H1 (cell line): ENCODE measurements around the gene ACTA2. TPM values are rescaled to one million over a fixed set of nuclear protein-coding genes. Genes with fewer than 3 reads are reported as not detected.

Source experiments
- CTCF ChIA-PET: fragments of 300-600 bp; sonication (Branson Sonifier 250); formaldehyde crosslinking; loops from one replicate; lab custom pipeline; 2021; ENCODE audit not compliant: partially characterized antibody; lab: Charles Lee
- POLR2A ChIA-PET: fragments of 300-600 bp; sonication (Branson Sonifier 250); formaldehyde crosslinking; loops from one replicate; lab custom pipeline; 2021; ENCODE audit warnings: inconsistent platforms; ENCODE audit not compliant: partially characterized antibody; lab: Charles Lee
- DNase-seq, 2 experiments: peaks; one replicate each; pipeline versions ENCODE4 v3.0.0 to v3.0.0-alpha.2; 2010 to 2022; ENCODE audit warnings: low spot score in 2 of 2, low read depth in 1 of 2, mixed read lengths in 1 of 2
- FAIRE-seq: peaks from 2 replicates; lab custom pipeline; 2011; peaks lifted over from hg19 to GRCh38; lab: Jason Lieb, UNC
- H2AFZ ChIP-seq: 2 replicates; pipeline ENCODE4 v1.8.1; 2012; ENCODE audit warnings: low read length, inconsistent platforms
- H2AK5ac ChIP-seq: 2 replicates; pipeline ENCODE4 v1.6.1; 2013; ENCODE audit warnings: low read depth, low read length
- H2BK120ac ChIP-seq: replicated peaks from 2 replicates; pipeline ENCODE3; 2013; ENCODE audit warnings: low read depth, low read length, inconsistent platforms
- H2BK12ac ChIP-seq: 2 replicates; pipeline ENCODE4 v1.6.1; 2013; ENCODE audit warnings: low read depth, low read length
- H2BK15ac ChIP-seq: 2 replicates; pipeline ENCODE4 v1.6.1; 2013; ENCODE audit warnings: low read length
- H2BK20ac ChIP-seq: 2 replicates; pipeline ENCODE4 v1.6.1; 2013; ENCODE audit warnings: low read length
- H2BK5ac ChIP-seq: 2 replicates; pipeline ENCODE4 v1.6.1; 2013; ENCODE audit warnings: low read depth, low read length
- H3K14ac ChIP-seq: 2 replicates; pipeline ENCODE4 v1.6.1; 2013; ENCODE audit warnings: inconsistent platforms; ENCODE audit not compliant: insufficient read length
- H3K18ac ChIP-seq: 2 replicates; pipeline ENCODE4 v1.6.1; 2013; ENCODE audit warnings: low read length; ENCODE audit errors: extremely low read depth
- H3K23ac ChIP-seq: 2 replicates; pipeline ENCODE4 v1.6.1; 2013; ENCODE audit warnings: inconsistent platforms; ENCODE audit not compliant: insufficient read length
- H3K23me2 ChIP-seq: 2 replicates; pipeline ENCODE4 v1.6.1; 2013; ENCODE audit warnings: low read depth, low read length
- H3K27ac ChIP-seq: 2 replicates; pipeline ENCODE4 v1.6.1; 2011; ENCODE audit warnings: low read depth, low read length, inconsistent platforms
- H3K27me3 ChIP-seq, 4 experiments: replicated peaks in 1 of 4; 1 replicate in 1 of 4; 2 replicates in 3 of 4; pipeline versions ENCODE4 v1.6.1 to v1.8.1; 2011 to 2013; ENCODE audit warnings: low read length in 3 of 4, mild to moderate bottlenecking in 3 of 4, inconsistent platforms in 2 of 4, mixed read lengths in 2 of 4, moderate library complexity in 1 of 4; ENCODE audit not compliant: control insufficient read depth in 3 of 4, insufficient read depth in 3 of 4; ENCODE audit errors: extremely low read depth in 1 of 4
- H3K36me3 ChIP-seq, 4 experiments: 2 replicates each; pipeline versions ENCODE4 v1.6.1 to v1.8.1; 2011 to 2013; ENCODE audit warnings: mild to moderate bottlenecking in 4 of 4, low read length in 3 of 4, moderate library complexity in 2 of 4, control low read depth in 1 of 4, inconsistent platforms in 1 of 4; ENCODE audit not compliant: insufficient read depth in 4 of 4, control insufficient read depth in 2 of 4
- H3K4ac ChIP-seq: replicated peaks from 2 replicates; pipeline ENCODE3; 2013; ENCODE audit warnings: low read length, low read depth, mixed read lengths, inconsistent platforms; ENCODE audit not compliant: insufficient read length
- H3K4me1 ChIP-seq, 4 experiments: replicated peaks in 1 of 4; 1 replicate in 1 of 4; 2 replicates in 3 of 4; pipeline versions ENCODE4 v1.6.1 to v1.8.1; 2011 to 2013; ENCODE audit warnings: low read length in 3 of 4, inconsistent platforms in 2 of 4, mixed read lengths in 1 of 4; ENCODE audit not compliant: insufficient read depth in 4 of 4, control insufficient read depth in 3 of 4
- H3K4me2 ChIP-seq, 2 experiments: 2 replicates each; pipeline versions ENCODE4 v1.6.1 to v1.8.1; 2011 to 2013; ENCODE audit warnings: low read depth in 2 of 2, low read length in 2 of 2, control low read depth in 1 of 2, inconsistent platforms in 1 of 2, mild to moderate bottlenecking in 1 of 2; ENCODE audit not compliant: insufficient read depth in 1 of 2
- H3K4me3 ChIP-seq, 4 experiments: fragments of 200-600, 300-600 bp in 1 of 4; sonication (generic), shearing (Covaris generic), sonication (Bioruptor Twin) in 1 of 4; 2 replicates each; pipeline versions ENCODE4 v1.5.1 to v1.8.1; 2011 to 2016; ENCODE audit warnings: low read length in 4 of 4, low read depth in 3 of 4, control low read depth in 2 of 4, inconsistent platforms in 2 of 4, mild to moderate bottlenecking in 2 of 4, mixed read lengths in 1 of 4, moderate library complexity in 1 of 4; ENCODE audit not compliant: insufficient read depth in 2 of 4; ENCODE audit errors: extremely low read depth in 1 of 4
- H3K56ac ChIP-seq: replicated peaks from 2 replicates; pipeline ENCODE3; 2013; ENCODE audit warnings: low read depth, mild to moderate bottlenecking, mixed read lengths, low read length, inconsistent platforms; ENCODE audit not compliant: insufficient read length
- H3K79me1 ChIP-seq: 2 replicates; pipeline ENCODE4 v1.6.1; 2013; ENCODE audit warnings: low read depth, low read length, control low read depth
- H3K79me2 ChIP-seq, 2 experiments: 2 replicates each; pipeline versions ENCODE4 v1.6.1 to v1.8.1; 2012 to 2013; ENCODE audit warnings: low read length in 2 of 2, mild to moderate bottlenecking in 2 of 2, inconsistent platforms in 1 of 2; ENCODE audit not compliant: insufficient read depth in 2 of 2, control insufficient read depth in 1 of 2
- H3K9ac ChIP-seq, 4 experiments: replicated peaks in 1 of 4; 1 replicate in 1 of 4; 2 replicates in 3 of 4; pipeline versions ENCODE4 v1.6.1 to v1.8.1; 2011 to 2013; ENCODE audit warnings: low read depth in 3 of 4, low read length in 3 of 4, control low read depth in 2 of 4, mild to moderate bottlenecking in 2 of 4, moderate library complexity in 2 of 4, inconsistent platforms in 1 of 4; ENCODE audit errors: extremely low read depth in 1 of 4
- H3K9me3 ChIP-seq, 2 experiments: 2 replicates each; pipeline versions ENCODE4 v1.6.1 to v1.8.1; 2012 to 2013; ENCODE audit warnings: mild to moderate bottlenecking in 2 of 2, moderate library complexity in 2 of 2, control low read depth in 1 of 2, inconsistent platforms in 1 of 2, low read depth in 1 of 2, low read length in 1 of 2, mixed read lengths in 1 of 2; ENCODE audit not compliant: insufficient read depth in 2 of 2
- H4K20me1 ChIP-seq, 2 experiments: replicated peaks in 1 of 2; 2 replicates each; pipeline versions ENCODE3 to v1.8.1; 2011 to 2013; ENCODE audit warnings: inconsistent platforms in 2 of 2, low read length in 2 of 2, mild to moderate bottlenecking in 1 of 2; ENCODE audit not compliant: insufficient read depth in 2 of 2, control insufficient read depth in 1 of 2
- H4K5ac ChIP-seq: 2 replicates; pipeline ENCODE4 v1.6.1; 2013; ENCODE audit warnings: low read length, low read depth, mixed read lengths, inconsistent platforms; ENCODE audit not compliant: insufficient read length
- H4K8ac ChIP-seq: 2 replicates; pipeline ENCODE4 v1.8.0; 2013; ENCODE audit warnings: mild to moderate bottlenecking, moderate library complexity, low read length, inconsistent platforms; ENCODE audit not compliant: insufficient read depth; ENCODE audit errors: extremely low read depth
- H4K91ac ChIP-seq: replicated peaks from 2 replicates; pipeline ENCODE3; 2013; ENCODE audit warnings: low read length, mixed read lengths, inconsistent platforms; ENCODE audit not compliant: insufficient read length
- CBX5 ChIP-seq: fragments of 300-800, 300-1000 bp; sonication (generic); IDR thresholded peaks from 2 replicates; pipeline ENCODE4 v1.7.1; 2016; ENCODE audit warnings: antibody characterized with exemption, low read length, low read depth
- RNF2 ChIP-seq: fragments of 200-900, 300-1000 bp; sonication (generic); IDR thresholded peaks from 2 replicates; pipeline ENCODE4 v1.7.1; 2016; ENCODE audit warnings: borderline replicate concordance, low read depth, mild to moderate bottlenecking, antibody characterized with exemption, low read length; ENCODE audit not compliant: poor library complexity, severe bottlenecking; ENCODE audit errors: missing control alignments
- SIRT6 ChIP-seq: IDR thresholded peaks from one replicate; pipeline ENCODE4 v1.7.1; 2012; ENCODE audit warnings: low read length, inconsistent platforms
- TBP ChIP-seq: IDR thresholded peaks from 2 replicates; pipeline ENCODE4 v1.6.1; 2011; ENCODE audit warnings: low read depth, low read length, improper control_type of control experiment
- WGBS, 2 experiments: shearing (Covaris generic) in 1 of 2; methylation state at CpG; one replicate each; pipeline versions ENCODE4 v1.1.6 to v1.1.7; 2013 to 2015; ENCODE audit warnings: low lambda C conversion rate in 2 of 2, mixed read lengths in 2 of 2, inconsistent platforms in 1 of 2, low coverage in 1 of 2, missing lambda C conversion rate in 1 of 2; ENCODE audit not compliant: insufficient replicate concordance in 2 of 2, insufficient coverage in 1 of 2, insufficient read length in 1 of 2; ENCODE audit errors: extremely low coverage in 1 of 2, missing lambda C conversion rate in 1 of 2; 5-methylcytosine and 5-hydroxymethylcytosine counted together
- polyA plus RNA-seq, 7 experiments: library from polyadenylated mRNA; depleted of rRNA in 3 of 7; stranded (reverse) in 5 of 7; unstranded in 2 of 7; fragments of >200 nt in 5 of 7; fragments of 200-250 nt in 2 of 7; gene quantifications; 1 replicate in 5 of 7; 2 replicates in 1 of 7; 4 replicates in 1 of 7; pipeline versions ENCODE4 v1.2.1 to v1.2.3, GENCODE V29; 2011 to 2013; ENCODE audit warnings: missing spikeins in 2 of 7, mixed read lengths in 2 of 7
- total RNA-seq: library from RNA; stranded (reverse); fragmentation: NEBNext Ultra II Directional; extraction: Animal tissue kit (Norgen Biotek cat#: 25700); gene quantifications from 2 replicates; pipeline ENCODE4 v1.2.1, GENCODE V29; 2021
- TF ChIP-seq, protein P1 (sequence below): IDR thresholded peaks from 2 replicates; pipeline ENCODE4 v1.6.1; 2012; ENCODE audit warnings: inconsistent platforms

The ACTA2 gene
- total and polyA plus RNA-seq, 2 of the 8 experiments (the other 6 are each of a cell fraction or from before 2014, with no cell fraction given): 3.5 to 8.9 TPM

- no peak overlapping the region for H2AK5ac ChIP-seq
- no peak overlapping the region for H2BK120ac ChIP-seq
- H2BK5ac ChIP-seq: no peak overlapping the region
- ChIA-PET CTCF (interaction anchor here (1.2 to 2.7 kb wide), 3 partner anchors 10 to 118 kb away, joined by 3 to 15 read pairs (median 5); no protein-coding TSS in a partner anchor), POLR2A (no interaction called here)
- H3K4me1 ChIP-seq: peaks cover 0 to 7% (median 0%) of the 10 kb centered on the region in 4 experiments; a peak in 1 of 7 replicates
- WGBS, 2 experiments: 92% methylated on average over 5 of the region's 5 CpGs; no CpG with 5 or more reads in 1 of the 2 experiments
- H4K20me1 ChIP-seq: no peaks in the 10 kb centered on the region
- H3K79me1 ChIP-seq: no peaks in the 10 kb centered on the region
- H3K23ac ChIP-seq: no peak overlapping the region
- H3K9me3 ChIP-seq: no peaks in the 10 kb centered on the region
- no peaks in the 10 kb centered on the region for H3K36me3 ChIP-seq
- no peak overlapping the region for H3K9ac ChIP-seq
- no peak for DNase-seq
- no peak overlapping the region for H2BK15ac ChIP-seq
- no peak overlapping the region for H3K14ac ChIP-seq
- H3K27me3 ChIP-seq: no peaks in the 10 kb centered on the region
- no peak overlapping the region for H3K18ac ChIP-seq
- no peak for FAIRE-seq
- no peak overlapping the region for H2BK20ac ChIP-seq
- no peak overlapping the region for H2AFZ ChIP-seq
- H2BK12ac ChIP-seq: no peak overlapping the region
- H3K4ac ChIP-seq: no peak overlapping the region
- no peak overlapping the region for H4K8ac ChIP-seq
- H3K27ac ChIP-seq: no peak overlapping the region
- H3K4me3 ChIP-seq: no peak overlapping the region
- H4K5ac ChIP-seq: no peak overlapping the region
- no peak overlapping the region for H3K4me2 ChIP-seq
- H3K23me2 ChIP-seq: no peaks in the 10 kb centered on the region
- no peak overlapping the region for H3K56ac ChIP-seq
- no peak overlapping the region for H4K91ac ChIP-seq
- H3K79me2 ChIP-seq: no peaks in the 10 kb centered on the region
- no peak for TF ChIP-seq CBX5
- TF ChIP-seq RNF2: no peak
- TF ChIP-seq SIRT6: no peak
- TF ChIP-seq, protein P1, sequence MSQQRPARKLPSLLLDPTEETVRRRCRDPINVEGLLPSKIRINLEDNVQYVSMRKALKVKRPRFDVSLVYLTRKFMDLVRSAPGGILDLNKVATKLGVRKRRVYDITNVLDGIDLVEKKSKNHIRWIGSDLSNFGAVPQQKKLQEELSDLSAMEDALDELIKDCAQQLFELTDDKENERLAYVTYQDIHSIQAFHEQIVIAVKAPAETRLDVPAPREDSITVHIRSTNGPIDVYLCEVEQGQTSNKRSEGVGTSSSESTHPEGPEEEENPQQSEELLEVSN: no peak
- TF ChIP-seq TBP: no peak
Measured at GRCh38 chr10:88953662-88954061, 1.1 kb upstream of the ACTA2 start.
